Osteoblast (primary cell): ENCODE results near the gene MISP. TPM values are rescaled to one million over a fixed set of nuclear protein-coding genes. Genes with fewer than 3 reads are reported as not detected.

Experiments
- DNase-seq: peaks from one replicate; pipeline ENCODE4 v3.0.0; 2011; ENCODE audit warnings: low spot score, mixed read lengths; ENCODE audit not compliant: insufficient read length; ENCODE audit errors: missing footprints
- H2AFZ ChIP-seq: 2 replicates; pipeline ENCODE4 v1.6.0; 2011; ENCODE audit warnings: mild to moderate bottlenecking, low read length
- H3K27ac ChIP-seq: 2 replicates; pipeline ENCODE4 v1.5.1; 2011; ENCODE audit warnings: mild to moderate bottlenecking, low read depth, low read length, moderate library complexity
- H3K27me3 ChIP-seq: 2 replicates; pipeline ENCODE4 v1.6.0; 2012; ENCODE audit warnings: mild to moderate bottlenecking, control low read depth, inconsistent platforms, low read length, moderate library complexity; ENCODE audit not compliant: insufficient read depth
- H3K36me3 ChIP-seq: 2 replicates; pipeline ENCODE4 v1.5.1; 2011; ENCODE audit warnings: mild to moderate bottlenecking, low read length, control low read depth, moderate library complexity; ENCODE audit not compliant: insufficient read depth
- H3K4me1 ChIP-seq: 2 replicates; pipeline ENCODE4 v1.5.1; 2011; ENCODE audit warnings: mild to moderate bottlenecking, low read length, control low read depth, moderate library complexity; ENCODE audit not compliant: insufficient read depth
- H3K4me2 ChIP-seq: 2 replicates; pipeline ENCODE4 v1.6.0; 2011; ENCODE audit warnings: mild to moderate bottlenecking, low read length; ENCODE audit not compliant: insufficient read depth
- H3K4me3 ChIP-seq: fragments of 200-600 bp; sonication (generic); 3 replicates; pipeline ENCODE4 v1.5.1; 2012; ENCODE audit warnings: mild to moderate bottlenecking, low read length, inconsistent platforms; ENCODE audit not compliant: insufficient read depth
- H3K79me2 ChIP-seq: 2 replicates; pipeline ENCODE4 v1.6.0; 2012; ENCODE audit warnings: mild to moderate bottlenecking, low read length, control low read depth, inconsistent platforms; ENCODE audit not compliant: insufficient read depth
- H3K9me3 ChIP-seq: 2 replicates; pipeline ENCODE4 v1.5.1; 2011; ENCODE audit warnings: low read depth, low read length, control low read depth
- H4K20me1 ChIP-seq: 2 replicates; pipeline ENCODE4 v1.6.0; 2012; ENCODE audit warnings: mild to moderate bottlenecking, low read length, control low read depth; ENCODE audit not compliant: insufficient read depth
- total RNA-seq: library from RNA; depleted of rRNA; stranded (reverse); fragments of >200 nt; gene quantifications from 2 replicates; pipeline ENCODE4 v1.2.3, GENCODE V29; 2012
- TF ChIP-seq, protein P1 (sequence below): IDR thresholded peaks from 2 replicates; pipeline ENCODE4 v1.5.1; 2011; ENCODE audit warnings: mild to moderate bottlenecking, low read depth, low read length, moderate library complexity; ENCODE audit errors: extremely low read depth

The MISP gene
- total RNA-seq, 1 donor = 0.36 TPM

- no peak overlapping the region for H3K4me2 ChIP-seq
- H4K20me1 ChIP-seq = no peaks in the 10 kb centered on the region
- H3K27me3 ChIP-seq = no peaks in the 10 kb centered on the region
- no peaks in the 10 kb centered on the region for H3K36me3 ChIP-seq
- peaks cover 14% of the 10 kb centered on the region for H3K4me1 ChIP-seq
- TF ChIP-seq, protein P1, sequence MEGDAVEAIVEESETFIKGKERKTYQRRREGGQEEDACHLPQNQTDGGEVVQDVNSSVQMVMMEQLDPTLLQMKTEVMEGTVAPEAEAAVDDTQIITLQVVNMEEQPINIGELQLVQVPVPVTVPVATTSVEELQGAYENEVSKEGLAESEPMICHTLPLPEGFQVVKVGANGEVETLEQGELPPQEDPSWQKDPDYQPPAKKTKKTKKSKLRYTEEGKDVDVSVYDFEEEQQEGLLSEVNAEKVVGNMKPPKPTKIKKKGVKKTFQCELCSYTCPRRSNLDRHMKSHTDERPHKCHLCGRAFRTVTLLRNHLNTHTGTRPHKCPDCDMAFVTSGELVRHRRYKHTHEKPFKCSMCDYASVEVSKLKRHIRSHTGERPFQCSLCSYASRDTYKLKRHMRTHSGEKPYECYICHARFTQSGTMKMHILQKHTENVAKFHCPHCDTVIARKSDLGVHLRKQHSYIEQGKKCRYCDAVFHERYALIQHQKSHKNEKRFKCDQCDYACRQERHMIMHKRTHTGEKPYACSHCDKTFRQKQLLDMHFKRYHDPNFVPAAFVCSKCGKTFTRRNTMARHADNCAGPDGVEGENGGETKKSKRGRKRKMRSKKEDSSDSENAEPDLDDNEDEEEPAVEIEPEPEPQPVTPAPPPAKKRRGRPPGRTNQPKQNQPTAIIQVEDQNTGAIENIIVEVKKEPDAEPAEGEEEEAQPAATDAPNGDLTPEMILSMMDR = no peak
- H3K9me3 ChIP-seq = no peaks in the 10 kb centered on the region
- H3K79me2 ChIP-seq = no peaks in the 10 kb centered on the region
- no peak overlapping the region for H3K27ac ChIP-seq
- H2AFZ ChIP-seq = no peak overlapping the region
- peak; percentile 47 for DNase-seq
- H3K4me3 ChIP-seq = no peak overlapping the region
Observed at GRCh38 chr19:791567-792305, 40.8 kb downstream of the MISP start.

DNA sequence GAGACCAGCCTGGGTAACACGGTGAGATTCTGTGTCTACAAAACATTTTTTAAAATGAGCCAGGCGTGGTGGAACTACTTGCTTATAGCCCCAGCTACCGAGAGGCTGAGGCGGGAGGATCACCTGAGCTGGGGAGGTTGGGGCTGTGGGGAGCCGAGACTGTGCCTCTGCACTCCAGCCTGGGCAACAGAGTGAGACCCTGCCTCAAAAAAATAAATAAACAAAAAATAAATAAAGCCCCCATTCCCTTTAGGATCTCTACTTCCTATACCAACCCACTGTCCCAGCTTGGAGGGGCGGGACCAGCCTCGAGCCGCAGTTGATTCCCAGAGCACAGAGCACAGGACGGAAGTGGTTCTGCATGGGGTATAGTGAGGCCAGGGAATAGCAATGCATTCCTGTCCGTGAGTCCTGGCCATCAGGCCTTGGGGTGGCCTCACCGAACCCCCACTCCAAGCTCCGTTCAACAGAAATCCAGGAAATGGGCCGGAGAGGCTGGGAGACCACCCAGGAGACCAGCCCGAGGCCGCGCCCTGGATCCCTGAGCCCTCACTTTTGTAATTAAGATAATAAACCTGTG lies 41.5 kb downstream of the MISP start:
- TF ChIP-seq, protein P1 = no peak
- H3K4me2 ChIP-seq = no peak overlapping the region
- no peak overlapping the region for H3K4me3 ChIP-seq
- H3K9me3 ChIP-seq = no peaks in the 10 kb centered on the region
- no peaks in the 10 kb centered on the region for H3K79me2 ChIP-seq
- DNase-seq = peak; percentile 79
- H3K4me1 ChIP-seq = peaks cover 14% of the 10 kb centered on the region
- H3K27ac ChIP-seq = no peak overlapping the region
- no peaks in the 10 kb centered on the region for H4K20me1 ChIP-seq
- H2AFZ ChIP-seq = no peak overlapping the region
- H3K36me3 ChIP-seq = no peaks in the 10 kb centered on the region
- H3K27me3 ChIP-seq = no peaks in the 10 kb centered on the region

- TF ChIP-seq, protein P1 = no peak
- no peak overlapping the region for H2AFZ ChIP-seq
- no peak for DNase-seq
Observed at GRCh38 chr19:793806-794205, 42.9 kb downstream of the MISP start.

DNA sequence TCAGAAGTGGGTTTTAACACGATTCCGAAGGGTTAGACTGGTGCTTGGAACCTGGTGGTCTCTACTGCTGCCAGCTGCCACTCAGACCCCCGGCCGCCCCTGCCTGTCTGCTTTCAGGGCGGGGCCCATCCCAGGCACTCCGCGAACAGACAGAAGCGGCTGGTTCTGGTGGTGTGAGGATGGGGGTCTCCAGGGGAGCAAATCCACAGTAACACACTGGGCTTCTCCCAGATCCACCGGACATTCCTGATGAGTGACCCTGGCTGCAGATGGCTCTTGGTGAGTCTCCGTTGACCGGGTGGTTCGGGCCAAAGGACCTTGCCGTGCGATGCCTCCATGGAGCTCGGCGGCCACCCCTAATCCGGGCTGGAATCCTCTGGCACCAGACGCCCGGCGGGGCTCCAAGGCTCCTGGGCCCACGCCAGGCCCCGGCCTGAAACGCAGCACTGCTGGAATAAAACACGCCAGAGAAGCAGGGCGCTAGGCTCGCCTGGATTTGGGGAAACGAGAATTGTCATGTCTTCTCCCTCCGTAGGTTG lies 44.2 kb downstream of the MISP start:
- Histone ChIP-seq H3K9me3 (no peaks in the 10 kb centered on the region), H4K20me1 (peaks cover 22% of the 10 kb centered on the region), H3K27me3 (no peaks in the 10 kb centered on the region), H3K36me3 (peaks cover 9% of the 10 kb centered on the region), H3K79me2 (peaks cover 23% of the 10 kb centered on the region), H3K4me1 (peaks cover 14% of the 10 kb centered on the region), H3K4me2 (no peak overlapping the region), H2AFZ (peak overlapping the region; percentile 57), H3K4me3 (no peak overlapping the region), H3K27ac (no peak overlapping the region)
- TF ChIP-seq, protein P1 = no peak
- DNase-seq = peak; percentile 77

More at GRCh38 chr19:793806-794205, 42.9 kb downstream of the MISP start:
- Histone ChIP-seq H3K4me2 (no peak overlapping the region), H3K4me3 (no peak overlapping the region), H3K79me2 (peaks cover 10% of the 10 kb centered on the region), H4K20me1 (peaks cover 8% of the 10 kb centered on the region), H3K36me3 (no peaks in the 10 kb centered on the region), H3K4me1 (peaks cover 14% of the 10 kb centered on the region), H3K27ac (no peak overlapping the region), H3K27me3 (no peaks in the 10 kb centered on the region), H3K9me3 (no peaks in the 10 kb centered on the region)
